Left ventricle myocardium inferior (tissue), 1 donor: ENCODE measurements around the gene GHRHR. TPM values are rescaled to one million over a fixed set of nuclear protein-coding genes. Genes with fewer than 3 reads are reported as not detected.

Experiments
- DNase-seq: peaks from one replicate; pipeline ENCODE4 v3.0.0-alpha.2; 2020
- H3K27ac ChIP-seq: fragments of 200-600 bp; replicated peaks from 2 replicates; pipeline ENCODE4 v1.8.0; 2021
- H3K27me3 ChIP-seq: fragments of 200-600 bp; 2 replicates; pipeline ENCODE4 v1.8.0; 2021; ENCODE audit warnings: low read depth
- H3K36me3 ChIP-seq: fragments of 200-600 bp; 2 replicates; pipeline ENCODE4 v1.8.0; 2021
- H3K4me1 ChIP-seq: fragments of 200-600 bp; 2 replicates; pipeline ENCODE4 v1.8.0; 2021
- H3K4me3 ChIP-seq: fragments of 200-600 bp; 2 replicates; pipeline ENCODE4 v1.8.0; 2021; ENCODE audit warnings: mild to moderate bottlenecking, moderate library complexity
- H3K9me3 ChIP-seq: fragments of 200-600 bp; replicated peaks from 2 replicates; pipeline ENCODE4 v1.8.0; 2021
- CTCF ChIP-seq: fragments of 200-600 bp; IDR thresholded peaks from 2 replicates; pipeline ENCODE4 v1.8.0; 2021; ENCODE audit warnings: antibody characterized with exemption, mild to moderate bottlenecking, borderline replicate concordance
- intact Hi-C: fragments of 100-400 bp; cut with micrococcal nuclease; formaldehyde crosslinking; loops from one replicate; pipeline ENCODE4 v1.11.0; 2022
- long read RNA-seq: library from polyadenylated mRNA; unstranded; transcript quantifications from one replicate; pipeline ENCODE4 v2.0.0, GENCODE V29; 2021
- total RNA-seq: library from RNA; stranded (reverse); fragmentation: NEBNext Ultra II Directional; extraction: Animal tissue kit (Norgen Biotek cat#: 25700); gene quantifications from one replicate; pipeline ENCODE4 v1.2.1, GENCODE V29; 2021
- donor health status: DM: no; HTN: yes; CAD: no; lungs with severe emphysema.

GHRHR gene
- not detected for total RNA-seq
- long read RNA-seq: 0 reads

- no peak within 1 kb of the TSS for H3K27ac ChIP-seq
- H3K36me3 ChIP-seq: no peaks in the 10 kb centered on the region
- no peak within 1 kb of the TSS for H3K4me3 ChIP-seq
- TF ChIP-seq CTCF: no peak
- H3K27me3 ChIP-seq: peaks cover 22% of the 10 kb centered on the region
- H3K9me3 ChIP-seq: no peaks in the 10 kb centered on the region
- H3K4me1 ChIP-seq: no peaks in the 10 kb centered on the region
- no peak for DNase-seq
- intact Hi-C loops: no loop called here
Measured at GRCh38 chr7:30963842-30964241, at the start of gene GHRHR. Gene GHRHR, plus strand, starts transcription at chr7:30963953. Its CDS starts 116 bp downstream, at chr7:30964069.

GRCh38 chr7:30914596-30914995 lies 49.2 kb upstream of the GHRHR start:
- H3K27me3 ChIP-seq: no peaks in the 10 kb centered on the region
- H3K4me3 ChIP-seq: peak overlapping the region; percentile 70
- peak overlapping the region; percentile 92 for H3K27ac ChIP-seq
- no peaks in the 10 kb centered on the region for H3K36me3 ChIP-seq
- H3K9me3 ChIP-seq: no peaks in the 10 kb centered on the region
- no peak for TF ChIP-seq CTCF
- DNase-seq: no peak
- intact Hi-C loops: no loop called here
- peaks cover 100% of the 10 kb centered on the region for H3K4me1 ChIP-seq

GRCh38 chr7:30915005-30915601 lies 48.6 kb upstream of the GHRHR start:
- Histone ChIP-seq H3K27me3 (no peaks in the 10 kb centered on the region), H3K9me3 (no peaks in the 10 kb centered on the region), H3K4me3 (peak overlapping the region; percentile 70), H3K36me3 (no peaks in the 10 kb centered on the region), H3K4me1 (peaks cover 100% of the 10 kb centered on the region), H3K27ac (peak overlapping the region; percentile 92)
- DNase-seq: no peak
- no peak for TF ChIP-seq CTCF
- intact Hi-C loops: no loop called here

- no peaks in the 10 kb centered on the region for H3K36me3 ChIP-seq
- H3K9me3 ChIP-seq: no peaks in the 10 kb centered on the region
- DNase-seq: no peak
- intact Hi-C loops: no loop called here
- H3K4me3 ChIP-seq: peak overlapping the region; percentile 70
- H3K27ac ChIP-seq: peak overlapping the region; percentile 92
- TF ChIP-seq CTCF: no peak
- H3K27me3 ChIP-seq: no peaks in the 10 kb centered on the region
- peaks cover 100% of the 10 kb centered on the region for H3K4me1 ChIP-seq
Measured at GRCh38 chr7:30915751-30916150, 48.0 kb upstream of the GHRHR start.

GRCh38 chr7:30916255-30916654 lies 47.5 kb upstream of the GHRHR start:
- H3K4me3 ChIP-seq: peak overlapping the region; percentile 70
- intact Hi-C loops: no loop called here
- TF ChIP-seq CTCF: no peak

More at GRCh38 chr7:30916255-30916654, 47.5 kb upstream of the GHRHR start:
- Histone ChIP-seq H3K9me3 (no peaks in the 10 kb centered on the region), H3K27ac (peak overlapping the region; percentile 92), H3K27me3 (no peaks in the 10 kb centered on the region), H3K36me3 (no peaks in the 10 kb centered on the region), H3K4me1 (peaks cover 100% of the 10 kb centered on the region)
- DNase-seq: no peak
